Upper lobe of left lung (tissue), 4 donors: ENCODE data around the gene C3orf38.

Experiments used
- CTCF ChIP-seq, 6 experiments: fragments of 450-650 bp in 4 of 6; fragments of 200-600 bp in 2 of 6; sonication (generic) in 2 of 6; IDR thresholded peaks; one replicate each; pipeline ENCODE4 v1.5.1; 2016 to 2019; ENCODE audit warnings: antibody characterized with exemption in 6 of 6
- EP300 ChIP-seq, 4 donors: sonication (generic); formaldehyde crosslinking; IDR thresholded peaks; one replicate each; pipeline ENCODE4 v1.5.1; 2017; ENCODE audit warnings: antibody characterized with exemption in 4 of 4, control low read depth in 2 of 4
- POLR2A ChIP-seq, 4 donors: fragments of 450-650 bp; IDR thresholded peaks; one replicate each; pipeline ENCODE4 v1.5.1; 2016 to 2017; ENCODE audit warnings: antibody characterized with exemption in 4 of 4, mild to moderate bottlenecking in 2 of 4
- POLR2AphosphoS5 ChIP-seq, 2 donors: sonication (generic); formaldehyde crosslinking; IDR thresholded peaks; one replicate each; pipeline ENCODE4 v1.5.1; 2017; ENCODE audit warnings: antibody characterized with exemption in 2 of 2

GRCh38 chr3:88105325-88105724, 44.4 kb upstream of the C3orf38 start:
- no peak for TF ChIP-seq CTCF (IDR thresholded peaks at IDR 0.05)
- no peak for TF ChIP-seq POLR2AphosphoS5 (IDR thresholded peaks at IDR 0.05)
- no peak for TF ChIP-seq POLR2A (IDR thresholded peaks at IDR 0.05)
- no peak for TF ChIP-seq EP300 (IDR thresholded peaks at IDR 0.05)
